Measurements from ENCODE around the gene NDUFC2. TPM values are rescaled to one million over a fixed set of nuclear protein-coding genes. Genes with fewer than 3 reads are reported as not detected.

Gene NDUFC2
- total and polyA plus RNA-seq, 2 experiments from 2014 or later: 123 to 689 TPM

DNA sequence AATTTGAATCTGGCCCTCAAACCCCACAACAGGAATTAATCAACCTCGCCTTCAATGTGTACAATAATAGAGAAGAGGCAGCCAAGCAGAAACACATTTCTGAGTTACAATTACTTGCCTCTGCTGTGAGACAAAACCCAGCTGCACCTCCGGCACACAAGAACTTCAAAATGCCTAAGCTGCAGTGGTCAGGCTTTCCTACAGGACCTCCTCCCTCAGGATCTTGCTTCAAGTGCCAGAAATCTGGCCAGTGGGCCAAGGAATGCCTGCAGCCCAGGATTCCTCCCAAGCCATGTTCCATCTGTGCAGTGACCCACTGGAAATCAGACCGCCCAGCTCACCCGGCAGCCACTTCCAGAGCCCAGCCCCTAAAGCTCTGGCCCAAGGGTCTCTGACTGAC, 3.4 kb upstream of the NDUFC2 start:
- Histone ChIP-seq H3K4me3 (no peak overlapping the region), H3K27ac (no peak overlapping the region), H3K4me1 (ENCODE audit: low read depth) (peaks cover 5% of the 10 kb centered on the region), H3K27me3 (peaks cover 3% of the 10 kb centered on the region), H3K9me3 (ENCODE audit: low read depth) (no peaks in the 10 kb centered on the region), H3K36me3 (no peaks in the 10 kb centered on the region)
- TF ChIP-seq, protein P1, sequence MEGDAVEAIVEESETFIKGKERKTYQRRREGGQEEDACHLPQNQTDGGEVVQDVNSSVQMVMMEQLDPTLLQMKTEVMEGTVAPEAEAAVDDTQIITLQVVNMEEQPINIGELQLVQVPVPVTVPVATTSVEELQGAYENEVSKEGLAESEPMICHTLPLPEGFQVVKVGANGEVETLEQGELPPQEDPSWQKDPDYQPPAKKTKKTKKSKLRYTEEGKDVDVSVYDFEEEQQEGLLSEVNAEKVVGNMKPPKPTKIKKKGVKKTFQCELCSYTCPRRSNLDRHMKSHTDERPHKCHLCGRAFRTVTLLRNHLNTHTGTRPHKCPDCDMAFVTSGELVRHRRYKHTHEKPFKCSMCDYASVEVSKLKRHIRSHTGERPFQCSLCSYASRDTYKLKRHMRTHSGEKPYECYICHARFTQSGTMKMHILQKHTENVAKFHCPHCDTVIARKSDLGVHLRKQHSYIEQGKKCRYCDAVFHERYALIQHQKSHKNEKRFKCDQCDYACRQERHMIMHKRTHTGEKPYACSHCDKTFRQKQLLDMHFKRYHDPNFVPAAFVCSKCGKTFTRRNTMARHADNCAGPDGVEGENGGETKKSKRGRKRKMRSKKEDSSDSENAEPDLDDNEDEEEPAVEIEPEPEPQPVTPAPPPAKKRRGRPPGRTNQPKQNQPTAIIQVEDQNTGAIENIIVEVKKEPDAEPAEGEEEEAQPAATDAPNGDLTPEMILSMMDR (IDR thresholded peaks at IDR 0.05; ENCODE audit: low read depth, low read length): no peak
- peak in 1 of 2 donors; percentile 62 for DNase-seq (ENCODE audit: low read depth in 1 of 2, low spot score in 1 of 2)

DNA sequence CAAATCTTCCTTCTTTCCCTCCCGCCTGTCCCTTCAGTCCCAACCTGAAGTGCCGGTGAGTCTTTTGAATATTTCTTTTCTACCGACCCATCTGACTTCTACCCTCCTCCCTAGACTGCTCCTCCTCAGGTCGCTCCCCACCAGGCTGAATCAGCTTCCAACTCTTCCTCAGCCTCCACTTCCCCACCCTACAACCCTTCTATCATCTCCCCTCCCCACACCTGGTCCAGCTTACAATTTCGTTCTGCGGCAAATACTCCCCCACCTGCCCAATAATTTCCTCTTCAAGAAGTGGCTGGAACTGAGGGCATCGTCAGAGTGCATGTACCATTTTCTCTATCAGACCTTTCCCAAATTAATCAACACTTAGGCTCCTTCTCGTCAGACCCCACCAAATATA, 2.5 kb upstream of the NDUFC2 start:
- no peak overlapping the region for H3K4me3 ChIP-seq
- H3K4me1 ChIP-seq (ENCODE audit: low read depth): peaks cover 9% of the 10 kb centered on the region
- TF ChIP-seq, protein P1 (IDR thresholded peaks at IDR 0.05; ENCODE audit: low read depth, low read length): no peak
- no peaks in the 10 kb centered on the region for H3K36me3 ChIP-seq
- no peaks in the 10 kb centered on the region for H3K9me3 ChIP-seq (ENCODE audit: low read depth)
- no peak overlapping the region for H3K27ac ChIP-seq
- DNase-seq (ENCODE audit: low read depth in 1 of 2, low spot score in 1 of 2): no peak
- peaks cover 3% of the 10 kb centered on the region for H3K27me3 ChIP-seq

DNA sequence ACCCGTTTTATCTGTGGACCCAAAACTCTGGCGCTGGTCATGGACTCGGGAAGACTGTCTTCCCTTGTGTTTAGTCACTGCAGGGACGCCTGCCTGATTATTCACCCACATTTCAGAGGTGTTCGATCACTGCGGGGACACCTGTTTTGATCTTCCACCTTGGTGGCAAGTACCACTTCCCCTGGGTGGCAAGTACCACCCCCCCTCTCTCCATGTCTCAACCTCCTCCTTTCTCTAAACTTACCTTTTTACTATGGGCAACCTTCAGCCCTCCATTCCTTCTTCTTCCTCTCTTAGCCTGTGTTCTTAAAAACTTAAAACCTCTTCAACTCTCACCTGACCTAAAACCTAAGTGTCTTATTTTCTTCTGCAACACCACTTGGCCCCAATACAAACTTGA, 1.9 kb upstream of the NDUFC2 start:
- Histone ChIP-seq H3K27ac (no peak overlapping the region), H3K27me3 (peaks cover 3% of the 10 kb centered on the region), H3K4me3 (no peak overlapping the region), H3K9me3 (ENCODE audit: low read depth) (no peaks in the 10 kb centered on the region), H3K4me1 (ENCODE audit: low read depth) (peaks cover 9% of the 10 kb centered on the region), H3K36me3 (no peaks in the 10 kb centered on the region)
- TF ChIP-seq, protein P1 (IDR thresholded peaks at IDR 0.05; ENCODE audit: low read depth, low read length): no peak
- no peak for DNase-seq (ENCODE audit: low read depth in 1 of 2, low spot score in 1 of 2)

DNA sequence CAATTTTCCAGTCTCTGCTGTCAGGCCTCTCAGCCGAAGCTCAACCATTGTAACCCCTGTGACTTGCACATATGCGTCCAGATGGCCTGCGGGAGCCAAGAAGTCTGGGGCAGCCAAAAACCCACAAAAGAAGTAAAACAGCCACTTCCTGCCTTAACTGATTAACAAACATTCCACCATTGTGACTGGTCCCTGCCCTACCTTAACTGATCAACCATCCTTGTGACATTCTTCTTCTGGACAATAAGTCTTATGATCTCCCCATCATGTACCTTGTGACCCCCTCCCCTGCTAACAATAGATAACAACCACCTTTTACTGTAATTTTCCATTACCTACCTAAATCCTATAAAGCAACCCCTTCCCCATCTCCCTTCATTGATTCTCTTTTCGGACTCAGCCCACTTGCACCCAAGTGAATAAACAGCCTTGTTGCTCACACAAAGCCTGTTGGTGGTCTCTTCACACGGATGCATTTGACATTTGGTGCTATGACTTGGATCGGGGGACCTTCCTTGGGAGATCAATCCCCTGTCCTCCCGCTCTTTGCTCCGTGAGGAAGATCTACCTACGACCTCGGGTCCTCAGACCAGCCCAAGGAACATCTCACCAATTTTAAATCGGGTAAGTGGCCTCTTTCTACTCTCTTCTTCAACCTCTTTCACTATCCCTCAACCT, 1.3 kb upstream of the NDUFC2 start:
- peak in 1 of 2 donors; percentile 93 for DNase-seq (ENCODE audit: low read depth in 1 of 2, low spot score in 1 of 2)
- H3K27ac ChIP-seq: no peak overlapping the region
- TF ChIP-seq, protein P1 (IDR thresholded peaks at IDR 0.05; ENCODE audit: low read depth, low read length): no peak
- peaks cover 3% of the 10 kb centered on the region for H3K27me3 ChIP-seq
- no peaks in the 10 kb centered on the region for H3K9me3 ChIP-seq (ENCODE audit: low read depth)
- peaks cover 9% of the 10 kb centered on the region for H3K4me1 ChIP-seq (ENCODE audit: low read depth)
- no peak overlapping the region for H3K4me3 ChIP-seq
- no peaks in the 10 kb centered on the region for H3K36me3 ChIP-seq

DNA sequence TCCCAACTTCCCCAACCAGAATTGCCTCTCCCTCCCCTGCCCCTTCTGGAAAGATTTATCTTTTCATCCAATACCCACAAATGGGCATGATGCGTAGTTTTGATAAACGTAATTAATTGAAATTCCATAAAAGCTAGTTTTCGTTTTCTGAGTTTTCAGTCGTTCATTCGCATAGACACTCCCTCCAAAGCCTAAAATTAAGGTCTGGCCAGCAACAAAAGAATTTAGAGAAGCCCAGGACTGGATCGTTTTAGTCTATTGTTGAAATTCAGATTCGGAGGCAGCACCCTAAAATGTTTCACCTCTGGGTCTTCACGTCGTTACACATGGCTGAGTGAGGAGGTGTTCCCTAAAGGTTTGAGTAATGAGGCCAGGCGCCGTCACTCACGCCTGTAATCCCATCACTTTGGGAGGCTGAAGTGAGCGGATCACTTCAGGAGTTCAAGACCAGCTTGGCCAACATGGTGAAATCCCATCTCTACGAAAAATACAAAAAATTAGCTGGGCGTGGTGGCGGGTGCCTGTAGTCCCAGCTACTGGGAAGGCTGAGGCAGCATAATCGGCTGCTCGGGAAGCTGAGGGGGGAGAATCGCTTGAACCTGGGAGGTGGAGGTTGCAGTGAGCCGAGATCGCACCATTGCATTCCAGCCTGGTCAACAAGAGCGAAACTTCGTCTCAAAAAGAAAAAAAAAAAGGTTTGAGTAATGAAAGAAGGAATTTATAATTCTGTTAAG, 589 bp upstream of the NDUFC2 start:
- H3K9me3 ChIP-seq (ENCODE audit: low read depth): no peaks in the 10 kb centered on the region
- H3K27ac ChIP-seq: peak overlapping the region; percentile 95
- H3K4me3 ChIP-seq: peak overlapping the region; percentile 86
- peaks cover 3% of the 10 kb centered on the region for H3K27me3 ChIP-seq
- peak in 1 of 2 donors; percentile 20 for DNase-seq (ENCODE audit: low read depth in 1 of 2, low spot score in 1 of 2)
- H3K36me3 ChIP-seq: no peaks in the 10 kb centered on the region
- TF ChIP-seq, protein P1 (IDR thresholded peaks at IDR 0.05; ENCODE audit: low read depth, low read length): peak; percentile 1
- H3K4me1 ChIP-seq (ENCODE audit: low read depth): peaks cover 9% of the 10 kb centered on the region

Data from cardiac muscle cell (in vitro differentiated cells and primary cell).